Glomerular visceral epithelial cell (primary cell): ENCODE data around the gene OLFML2A.

Experiments
- DNase-seq: peaks from one replicate; pipeline ENCODE4 v3.0.0-alpha.2; 2016; ENCODE audit errors: extremely low spot score

OLFML2A gene

GRCh38 chr9:124797343-124798103 lies 20.6 kb downstream of the OLFML2A start:
- no peak for DNase-seq

- DNase-seq: no peak
These were observed 22.5 kb downstream of the OLFML2A start for GRCh38 chr9:124799274-124800006.

GRCh38 chr9:124800306-124801259 lies 23.6 kb downstream of the OLFML2A start:
- DNase-seq: no peak

GRCh38 chr9:124801356-124801755 lies 24.4 kb downstream of the OLFML2A start:
- DNase-seq: no peak

- DNase-seq: no peak
These were observed 25.5 kb downstream of the OLFML2A start for GRCh38 chr9:124802426-124802825.

GRCh38 chr9:124803911-124804310 lies 27.0 kb downstream of the OLFML2A start:
- no peak for DNase-seq

GRCh38 chr9:124805186-124805585 lies 28.3 kb downstream of the OLFML2A start:
- DNase-seq: no peak

- DNase-seq: no peak
These were observed 31.5 kb downstream of the OLFML2A start for GRCh38 chr9:124808246-124808956.

GRCh38 chr9:124809211-124809610 lies 32.3 kb downstream of the OLFML2A start:
- DNase-seq: no peak

GRCh38 chr9:124809741-124810500 lies 33.0 kb downstream of the OLFML2A start:
- DNase-seq: no peak

- peak; percentile 96 for DNase-seq
These were observed 33.9 kb downstream of the OLFML2A start for GRCh38 chr9:124810663-124811355.

GRCh38 chr9:124812441-124812876 lies 35.5 kb downstream of the OLFML2A start:
- peak; percentile 100 for DNase-seq

- DNase-seq: peak; percentile 20
These were observed 36.1 kb downstream of the OLFML2A start for GRCh38 chr9:124813041-124813440.

- DNase-seq: no peak
These were observed 36.7 kb downstream of the OLFML2A start for GRCh38 chr9:124813501-124814163.

GRCh38 chr9:124814164-124814535 lies 37.2 kb downstream of the OLFML2A start:
- no peak for DNase-seq

GRCh38 chr9:124815601-124816000 lies 38.7 kb downstream of the OLFML2A start:
- no peak for DNase-seq

- peak; percentile 71 for DNase-seq
These were observed 41.7 kb downstream of the OLFML2A start for GRCh38 chr9:124818431-124819281.
